Measurements from ENCODE around the gene FSTL4.

The FSTL4 gene

DNA sequence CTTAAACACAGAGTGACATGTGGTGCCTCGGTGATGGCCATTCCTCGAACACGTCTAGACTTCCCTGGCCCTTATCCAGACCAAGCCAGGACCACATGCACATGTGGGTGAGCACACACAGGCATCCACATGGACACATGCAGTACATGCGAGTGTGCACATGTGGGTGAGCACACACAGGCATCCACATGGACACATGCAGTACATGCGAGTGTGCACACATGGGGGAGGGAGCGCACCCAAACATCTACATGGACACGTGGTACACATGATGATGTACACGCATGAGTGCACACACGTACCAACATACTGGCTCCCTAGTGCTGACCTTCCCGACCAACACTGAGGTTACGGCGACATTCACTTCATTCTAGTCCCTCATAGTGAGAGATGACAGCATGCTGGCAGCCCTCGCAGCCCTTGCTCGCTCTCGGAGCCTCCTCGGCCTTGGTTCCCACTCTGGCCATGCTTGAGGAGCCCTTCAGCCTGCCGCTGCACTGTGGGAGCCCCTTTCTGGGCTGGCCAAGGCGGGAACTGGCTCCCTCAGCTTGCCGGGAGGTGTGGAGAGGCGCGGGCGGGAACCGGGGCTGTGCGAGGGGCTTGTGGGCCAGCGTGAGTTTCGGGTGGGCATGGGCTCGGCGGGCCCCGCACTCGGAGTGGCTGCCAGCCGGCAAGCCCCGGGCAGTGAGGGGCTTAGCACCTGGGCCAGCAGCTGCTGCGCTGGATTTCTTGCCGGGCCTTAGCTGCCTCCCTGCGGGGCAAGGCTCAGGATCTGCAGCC, 373.7 kb downstream of the FSTL4 start:
- no peak for DNase-seq (ENCODE audit: low read depth, low spot score)
- no peak overlapping the region for H3K4me3 ChIP-seq (ENCODE audit: low read length)

GRCh38 chr5:133236976-133237375, 375.4 kb downstream of the FSTL4 start:
- no peak overlapping the region for H3K4me3 ChIP-seq (ENCODE audit: low read length)

GRCh38 chr5:133236541-133236951, 375.8 kb downstream of the FSTL4 start:
- H3K4me3 ChIP-seq (ENCODE audit: low read length): no peak overlapping the region
- DNase-seq (ENCODE audit: low read depth, low spot score): no peak

More at GRCh38 chr5:133236976-133237375, 375.4 kb downstream of the FSTL4 start:
- no peak for DNase-seq (ENCODE audit: low read depth, low spot score)

- no peak overlapping the region for H3K4me3 ChIP-seq (ENCODE audit: low read length)
- no peak for DNase-seq (ENCODE audit: low read depth, low spot score)
Observed at GRCh38 chr5:133235696-133236426, 376.5 kb downstream of the FSTL4 start.

DNA sequence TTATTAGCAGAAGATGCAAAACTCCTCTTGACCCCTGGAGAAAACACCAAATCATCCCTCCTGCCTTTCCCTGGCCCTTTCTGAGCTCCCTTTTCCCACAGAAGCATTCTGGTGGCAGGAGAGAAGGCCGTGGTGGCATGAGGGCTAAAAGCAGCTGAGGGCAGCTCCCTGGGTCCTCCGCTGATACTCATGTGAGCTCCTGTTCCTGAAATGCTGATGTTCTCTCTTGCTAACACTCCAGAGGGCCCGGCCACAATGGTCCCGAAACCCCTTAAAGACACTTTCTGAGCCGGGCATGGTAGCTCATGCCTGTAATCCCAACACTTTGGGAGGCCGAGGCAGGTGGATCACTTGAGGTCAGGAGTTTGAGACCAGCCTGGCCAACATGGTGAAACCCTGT, 377.4 kb downstream of the FSTL4 start:
- DNase-seq (ENCODE audit: low read depth, low spot score): no peak
- no peak overlapping the region for H3K4me3 ChIP-seq (ENCODE audit: low read length)

DNA sequence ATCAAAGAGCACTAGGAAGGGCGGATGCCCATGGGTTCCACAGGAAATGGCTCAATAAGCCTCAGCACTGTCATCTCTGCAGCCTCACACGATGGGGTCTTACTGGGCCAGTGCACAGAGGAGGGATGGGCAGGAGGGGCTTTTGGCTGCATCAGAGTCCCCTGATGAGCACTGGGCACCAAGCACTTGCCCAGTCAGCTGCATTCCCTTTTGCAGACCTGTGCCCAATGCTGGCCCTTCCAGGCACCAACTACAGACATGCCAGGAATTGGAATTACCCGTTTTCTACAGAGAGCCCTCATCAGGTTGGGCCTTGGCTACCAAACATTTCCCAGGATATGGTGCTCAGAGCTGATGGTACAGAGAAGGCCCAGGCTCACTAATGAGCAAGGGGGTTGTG, 378.1 kb downstream of the FSTL4 start:
- DNase-seq (ENCODE audit: low read depth, low spot score): no peak
- no peak overlapping the region for H3K4me3 ChIP-seq (ENCODE audit: low read length)

DNA sequence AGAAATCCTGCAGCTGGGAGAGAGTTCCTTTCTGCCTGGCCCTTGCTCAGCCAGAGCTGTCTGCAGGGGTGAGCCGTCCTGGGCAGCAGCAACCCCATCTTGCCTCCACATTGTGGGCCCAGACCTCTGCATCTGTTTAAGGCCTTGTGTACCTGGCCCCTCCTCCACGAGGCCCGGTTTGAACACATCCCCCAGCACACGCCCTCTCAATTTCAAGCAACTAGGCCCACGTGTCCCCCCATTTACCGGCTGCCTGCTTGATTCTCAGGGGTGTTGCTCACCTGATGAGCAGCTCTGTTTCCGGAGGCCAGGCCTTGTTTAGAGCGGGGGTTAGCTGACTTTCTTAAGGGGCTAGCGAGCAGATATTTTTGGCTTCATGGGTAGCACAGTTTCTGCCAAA, 378.7 kb downstream of the FSTL4 start:
- H3K4me3 ChIP-seq (ENCODE audit: low read length): no peak overlapping the region
- DNase-seq (ENCODE audit: low read depth, low spot score): no peak

DNA sequence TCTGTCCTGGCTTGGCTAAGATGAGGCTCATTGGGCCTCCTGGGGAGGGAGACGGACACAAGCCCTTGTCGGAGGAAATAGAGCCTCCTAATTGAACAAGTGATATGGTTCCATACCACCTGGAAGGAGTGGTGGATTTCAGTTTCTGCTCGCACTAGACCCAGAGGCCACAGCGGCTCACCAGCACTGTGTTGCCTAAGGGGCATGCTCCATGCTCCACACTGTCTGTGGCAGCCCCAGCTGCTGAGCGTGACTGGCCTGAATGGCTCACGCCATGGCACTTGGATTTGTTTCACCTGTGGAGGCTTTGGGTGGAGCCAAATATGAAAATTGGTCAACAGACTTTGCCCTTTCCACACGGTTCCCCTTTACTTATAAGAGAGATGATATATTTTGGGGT, 379.4 kb downstream of the FSTL4 start:
- no peak overlapping the region for H3K4me3 ChIP-seq (ENCODE audit: low read length)
- DNase-seq (ENCODE audit: low read depth, low spot score): no peak

DNA sequence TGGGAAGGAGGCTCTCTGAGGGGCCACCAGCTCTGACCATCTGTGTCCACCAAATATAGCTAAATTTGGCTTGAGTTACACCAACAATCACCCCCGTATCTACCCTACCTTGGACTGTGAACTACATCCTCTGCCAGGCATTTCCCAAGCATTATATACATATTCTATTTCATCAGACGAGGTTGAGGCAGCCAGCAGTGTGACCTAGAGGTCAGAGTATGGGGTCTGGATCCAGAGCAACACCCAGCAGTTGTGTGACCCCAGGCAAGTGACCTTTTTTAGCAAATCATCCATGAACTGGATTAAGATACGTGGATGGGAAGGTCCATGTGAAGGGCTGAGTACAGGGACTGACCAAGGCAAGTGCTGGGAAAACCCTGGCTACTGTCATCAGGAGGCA, 379.9 kb downstream of the FSTL4 start:
- DNase-seq (ENCODE audit: low read depth, low spot score): no peak

DNA sequence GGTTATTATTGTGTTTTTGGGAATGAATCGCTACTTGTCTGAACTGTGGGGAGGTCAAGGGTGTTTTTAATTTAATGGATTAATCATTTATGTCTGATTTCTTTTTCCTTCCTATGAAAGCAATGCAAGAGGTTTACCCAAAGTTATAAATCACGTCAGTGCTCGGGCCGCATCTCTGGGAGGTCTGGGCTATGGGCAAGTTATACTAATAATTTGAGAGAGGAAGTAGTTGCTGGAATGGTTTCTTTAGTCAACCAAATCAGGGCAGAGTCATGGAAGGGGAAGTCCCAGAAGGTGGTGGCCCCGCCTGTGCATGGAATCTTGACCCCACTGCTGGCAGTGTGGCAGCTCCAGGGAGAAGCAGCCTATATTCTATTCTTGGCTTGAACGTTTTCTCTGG, 380.3 kb downstream of the FSTL4 start:
- no peak for DNase-seq (ENCODE audit: low read depth, low spot score)
- H3K4me3 ChIP-seq (ENCODE audit: low read length): no peak overlapping the region

More for the DNA sequence above, 379.9 kb downstream of the FSTL4 start:
- no peak overlapping the region for H3K4me3 ChIP-seq (ENCODE audit: low read length)

DNA sequence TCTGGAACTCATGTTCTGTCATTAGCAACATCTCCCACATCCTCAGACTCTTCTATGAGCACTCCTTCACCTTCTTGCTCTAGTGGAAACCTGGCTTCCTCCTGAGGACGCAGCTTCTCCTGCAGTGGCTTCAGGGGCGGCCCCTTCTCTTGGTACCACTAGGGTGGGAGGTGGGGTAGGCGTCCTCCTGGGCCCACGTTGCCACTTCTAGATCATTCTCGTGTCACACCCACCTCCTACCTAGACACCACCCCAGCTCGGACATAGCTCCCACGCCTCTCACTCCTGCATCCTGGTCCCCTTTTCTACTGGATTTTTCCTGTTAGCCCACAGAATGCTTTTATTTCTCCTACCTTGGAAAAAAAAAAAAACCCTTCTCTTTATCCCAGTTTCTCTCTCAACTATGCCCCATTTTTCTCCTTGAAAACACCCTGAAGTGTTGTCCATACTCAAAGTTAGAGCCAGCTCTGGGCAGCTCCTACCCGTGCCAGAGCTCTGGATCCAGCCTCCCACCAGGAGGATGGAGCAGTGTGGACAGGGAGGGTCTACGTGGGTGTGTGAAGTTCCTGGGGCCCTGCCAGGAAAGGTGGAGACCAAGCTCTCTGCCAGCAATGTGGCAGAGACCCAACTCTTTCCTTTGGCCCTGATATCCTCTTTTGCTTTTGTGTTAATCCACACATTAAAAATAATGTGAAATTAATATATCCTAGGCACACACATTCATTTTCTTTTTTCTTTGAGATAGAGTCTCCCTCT, 381.3 kb downstream of the FSTL4 start:
- no peak for DNase-seq (ENCODE audit: low read depth, low spot score)
- H3K4me3 ChIP-seq (ENCODE audit: low read length): no peak overlapping the region

DNA sequence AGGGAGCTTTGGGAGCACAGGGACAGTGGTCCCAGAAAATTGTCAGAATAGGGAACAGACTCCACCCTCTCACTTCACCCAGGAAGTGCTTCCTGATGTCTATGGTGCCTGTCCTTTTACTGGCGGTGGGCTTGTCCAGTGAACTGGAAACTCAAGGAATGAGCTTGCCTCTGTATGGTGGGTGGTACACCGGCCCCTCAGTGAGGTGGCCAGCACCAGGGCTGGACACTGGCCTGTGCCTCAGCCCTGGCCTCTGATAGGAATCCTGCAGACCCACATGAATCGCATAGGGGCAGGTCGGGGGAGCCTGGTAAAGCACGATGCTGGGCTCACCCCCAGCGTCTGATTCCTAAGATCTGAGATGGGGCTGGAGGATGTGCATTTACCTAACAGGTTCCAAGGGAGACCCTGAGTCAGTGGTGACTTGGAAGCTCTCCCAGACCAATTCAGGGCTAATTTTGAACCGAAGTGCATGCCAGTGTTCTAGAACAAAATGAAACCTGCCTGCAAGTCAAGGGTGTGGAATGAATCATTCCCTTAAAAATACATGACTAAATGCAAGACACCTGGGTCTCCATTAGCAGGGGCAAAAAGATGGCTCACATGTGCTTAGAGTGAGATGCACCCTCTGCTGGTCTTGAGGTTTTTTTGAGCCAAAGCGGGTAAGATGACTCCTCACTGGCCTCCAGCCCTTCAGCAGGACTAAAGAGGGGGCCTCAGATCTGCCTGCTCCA, 382.2 kb downstream of the FSTL4 start:
- DNase-seq (ENCODE audit: low read depth, low spot score): no peak
- H3K4me3 ChIP-seq (ENCODE audit: low read length): no peak overlapping the region

GRCh38 chr5:133228316-133228715, 384.0 kb downstream of the FSTL4 start:
- no peak overlapping the region for H3K4me3 ChIP-seq (ENCODE audit: low read length)

DNA sequence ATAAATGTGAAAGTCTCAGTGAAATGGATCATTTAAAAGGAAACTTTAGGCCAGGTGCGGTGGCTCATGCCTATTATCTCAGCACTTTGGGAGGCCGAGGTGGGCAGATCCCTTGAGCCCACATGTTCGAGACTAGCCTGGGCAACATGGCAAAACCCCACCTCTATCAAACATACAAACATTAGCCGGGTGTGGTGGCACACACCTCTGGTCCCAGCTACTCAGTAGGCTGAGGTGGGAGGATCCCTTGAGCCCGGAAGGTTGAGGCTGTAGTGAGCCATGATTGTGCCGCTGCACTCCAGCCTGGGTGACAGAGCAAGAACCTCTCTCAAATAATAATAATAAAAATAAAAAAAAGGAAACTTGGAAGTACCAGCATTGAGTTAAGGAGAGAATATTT, 384.4 kb downstream of the FSTL4 start:
- no peak overlapping the region for H3K4me3 ChIP-seq (ENCODE audit: low read length)
- no peak for DNase-seq (ENCODE audit: low read depth, low spot score)

More at GRCh38 chr5:133228316-133228715, 384.0 kb downstream of the FSTL4 start:
- DNase-seq (ENCODE audit: low read depth, low spot score): no peak

DNA sequence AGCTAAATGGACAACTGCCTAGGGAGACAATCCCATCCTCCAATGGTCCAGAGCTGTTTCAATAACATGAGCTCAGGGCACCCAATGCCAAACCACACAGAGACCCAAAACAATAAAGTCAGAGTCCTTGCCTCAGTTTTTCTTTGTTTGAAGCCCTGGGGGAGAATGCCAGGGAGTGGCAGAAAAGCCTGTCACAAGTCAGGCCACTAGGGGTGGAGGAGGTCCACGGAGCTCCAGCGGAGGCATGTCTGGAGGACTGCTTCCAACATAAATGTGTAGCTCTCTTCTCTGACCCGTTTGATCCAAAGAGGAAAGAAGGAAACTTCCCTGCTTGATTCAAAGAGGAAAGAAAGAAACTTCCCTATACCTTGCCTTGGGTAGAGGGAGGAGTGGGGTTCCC, 385.3 kb downstream of the FSTL4 start:
- H3K4me3 ChIP-seq (ENCODE audit: low read length): no peak overlapping the region
- DNase-seq (ENCODE audit: low read depth, low spot score): no peak

DNA sequence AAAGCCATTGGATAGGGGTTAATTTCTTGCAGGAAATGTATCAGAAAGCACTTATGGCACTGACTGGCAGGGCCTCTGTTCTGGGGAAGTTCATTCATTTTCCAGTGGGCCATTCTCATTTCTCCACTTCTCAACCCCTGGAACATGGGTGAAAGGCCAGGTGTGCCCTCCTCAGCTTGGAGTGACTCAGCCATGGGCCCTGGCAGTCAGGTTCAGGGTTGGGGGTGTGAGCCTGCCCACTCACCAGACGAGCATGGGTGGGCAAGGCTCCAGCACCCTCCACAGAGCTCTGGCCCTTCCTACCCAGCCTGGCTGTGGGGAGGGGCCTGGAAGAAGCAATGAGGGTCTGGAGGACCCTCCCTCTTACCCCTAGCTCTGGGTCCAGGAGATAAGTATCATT, 386.2 kb downstream of the FSTL4 start:
- no peak for DNase-seq (ENCODE audit: low read depth, low spot score)

DNA sequence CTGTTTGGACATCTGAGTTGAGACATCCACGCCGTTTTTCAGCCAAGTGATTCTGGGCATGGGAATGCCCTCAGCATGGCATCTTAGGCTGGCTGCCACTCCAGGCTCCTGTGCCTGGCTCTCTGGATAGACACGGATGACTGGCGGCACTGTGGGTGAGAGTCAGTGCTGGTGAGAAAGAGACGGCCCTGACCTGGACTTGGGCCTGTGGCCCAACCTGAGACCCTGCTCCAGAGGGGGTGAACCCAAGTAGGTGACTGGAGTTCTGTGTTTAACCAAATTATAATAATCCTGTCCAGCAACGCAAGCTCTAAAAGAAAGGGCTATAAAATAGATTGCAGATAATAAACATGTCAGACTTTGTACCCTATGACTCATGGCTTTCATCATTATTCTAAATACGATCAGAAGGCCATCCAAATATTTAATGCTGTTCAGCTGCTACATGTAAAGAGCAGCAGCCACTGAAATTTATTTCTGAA, 386.6 kb downstream of the FSTL4 start:
- no peak overlapping the region for H3K4me3 ChIP-seq (ENCODE audit: low read length)
- no peak for DNase-seq (ENCODE audit: low read depth, low spot score)

More for the DNA sequence above, 386.2 kb downstream of the FSTL4 start:
- H3K4me3 ChIP-seq (ENCODE audit: low read length): no peak overlapping the region

- no peak for DNase-seq (ENCODE audit: low read depth, low spot score)
- H3K4me3 ChIP-seq (ENCODE audit: low read length): no peak overlapping the region
Observed at GRCh38 chr5:133222979-133223378, 389.4 kb downstream of the FSTL4 start.

DNA sequence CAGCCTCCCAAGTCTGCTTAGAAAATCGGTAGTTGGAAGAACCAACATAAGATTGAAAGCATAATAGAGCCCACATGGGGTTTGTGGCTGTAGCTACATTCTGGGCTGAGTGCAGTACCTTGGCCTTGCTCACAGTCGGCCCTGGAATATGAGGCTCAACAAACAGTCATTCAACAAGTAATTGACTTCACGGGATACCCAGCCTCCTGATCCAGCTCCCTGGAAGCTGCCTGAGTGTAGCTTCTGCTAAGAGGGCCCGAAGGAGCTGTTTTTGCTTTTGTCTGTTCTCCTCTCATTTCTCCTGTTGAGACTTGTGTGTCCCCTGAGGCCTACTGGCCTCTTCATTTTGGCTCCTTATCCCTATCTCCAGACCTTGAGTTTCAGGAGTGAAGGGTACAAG, 389.8 kb downstream of the FSTL4 start:
- DNase-seq (ENCODE audit: low read depth, low spot score): no peak

More for the DNA sequence above, 389.8 kb downstream of the FSTL4 start:
- H3K4me3 ChIP-seq (ENCODE audit: low read length): no peak overlapping the region
